IMR-90 (cell line): Measurements from ENCODE around the gene FBXL7. TPM values are rescaled to one million over a fixed set of nuclear protein-coding genes. Genes with fewer than 3 reads are reported as not detected.

Experiments used
- ATAC-seq: fragments of 200-7000 bp; cut with Tn5 transposase; 2 replicates; pipeline ENCODE4 v1.9.1; 2020; ENCODE audit warnings: low read depth, mild to moderate bottlenecking, moderate library complexity
- BruUV-seq: library from RNA; stranded (reverse); fragments of 400-500 nt; replicated peaks from 2 replicates; lab custom pipeline; 2021; lab: Mats Ljungman, UMichigan
- CTCF ChIA-PET: fragments of 300-600 bp; formaldehyde crosslinking; extraction: SDS; loops from one replicate; lab custom pipeline; 2021; ENCODE audit warnings: antibody characterized with exemption; lab: Yijun Ruan, JAX
- POLR2A ChIA-PET: fragments of 300-600 bp; sonication (Branson Sonifier 250); formaldehyde crosslinking; loops from one replicate; lab custom pipeline; 2022; ENCODE audit warnings: antibody characterized with exemption; ENCODE audit not compliant: unreplicated experiment; lab: Charles Lee
- DNase-seq: peaks from one replicate; pipeline ENCODE4 v3.0.0; 2013
- H2AFZ ChIP-seq: replicated peaks from 2 replicates; pipeline ENCODE3; 2013; ENCODE audit warnings: low read length, mild to moderate bottlenecking; ENCODE audit not compliant: poor library complexity
- H2AK5ac ChIP-seq: 2 replicates; pipeline ENCODE4 v1.6.1; 2013; ENCODE audit warnings: low read depth, low read length, inconsistent platforms
- H2AK9ac ChIP-seq: replicated peaks from 2 replicates; pipeline ENCODE3; 2013; ENCODE audit warnings: mild to moderate bottlenecking, low read depth, low read length, moderate library complexity; ENCODE audit not compliant: poor library complexity
- H2BK120ac ChIP-seq: 2 replicates; pipeline ENCODE4 v1.6.1; 2013; ENCODE audit warnings: low read depth, low read length, inconsistent platforms
- H2BK15ac ChIP-seq: 3 replicates; pipeline ENCODE4 v1.6.1; 2013; ENCODE audit warnings: low read depth, low read length, inconsistent platforms
- H2BK20ac ChIP-seq: 2 replicates; pipeline ENCODE4 v1.6.1; 2013; ENCODE audit warnings: low read depth, mild to moderate bottlenecking, inconsistent platforms, low read length, moderate library complexity
- H2BK5ac ChIP-seq: 2 replicates; pipeline ENCODE4 v1.6.1; 2013; ENCODE audit warnings: mild to moderate bottlenecking, low read depth, low read length, inconsistent platforms; ENCODE audit not compliant: poor library complexity, severe bottlenecking
- H3K14ac ChIP-seq: replicated peaks from 2 replicates; pipeline ENCODE4 v1.6.1; 2013; ENCODE audit warnings: low read depth, low read length, inconsistent platforms
- H3K18ac ChIP-seq: 2 replicates; pipeline ENCODE4 v1.6.1; 2013; ENCODE audit warnings: low read depth, low read length, control low read depth
- H3K23ac ChIP-seq: 2 replicates; pipeline ENCODE4 v1.6.1; 2013; ENCODE audit warnings: low read depth, low read length, inconsistent platforms
- H3K27ac ChIP-seq: 2 replicates; pipeline ENCODE4 v1.5.1; 2013; ENCODE audit warnings: mild to moderate bottlenecking, control low read depth, low read length; ENCODE audit not compliant: insufficient read depth
- H3K27me3 ChIP-seq: 2 replicates; pipeline ENCODE4 v1.6.1; 2013; ENCODE audit warnings: low read length; ENCODE audit not compliant: control insufficient read depth, insufficient read depth
- H3K36me3 ChIP-seq: 2 replicates; pipeline ENCODE4 v1.6.1; 2013; ENCODE audit warnings: low read length, mixed read lengths; ENCODE audit not compliant: control insufficient read depth, insufficient read depth
- H3K4ac ChIP-seq: 2 replicates; pipeline ENCODE4 v1.6.1; 2013; ENCODE audit warnings: low read depth, low read length, inconsistent platforms
- H3K4me1 ChIP-seq: 2 replicates; pipeline ENCODE4 v1.6.1; 2013; ENCODE audit warnings: low read length, mixed read lengths; ENCODE audit not compliant: control insufficient read depth, insufficient read depth
- H3K4me2 ChIP-seq: 2 replicates; pipeline ENCODE4 v1.6.1; 2013; ENCODE audit warnings: low read depth, mild to moderate bottlenecking, control low read depth, low read length, moderate library complexity
- H3K4me3 ChIP-seq: 2 replicates; pipeline ENCODE4 v1.5.1; 2013; ENCODE audit warnings: low read depth, mild to moderate bottlenecking, control low read depth, low read length, moderate library complexity; ENCODE audit not compliant: insufficient read depth
- H3K56ac ChIP-seq: 2 replicates; pipeline ENCODE4 v1.6.1; 2013; ENCODE audit warnings: low read length, inconsistent platforms; ENCODE audit not compliant: insufficient read depth; ENCODE audit errors: extremely low read depth
- H3K79me1 ChIP-seq, 2 experiments: 2 replicates each; pipeline ENCODE4 v1.6.1; 2013; ENCODE audit warnings: low read length in 2 of 2, inconsistent platforms in 1 of 2, low read depth in 1 of 2
- H3K9ac ChIP-seq: 2 replicates; pipeline ENCODE4 v1.6.1; 2013; ENCODE audit warnings: low read depth, low read length, control low read depth
- H3K9me1 ChIP-seq: 2 replicates; pipeline ENCODE4 v1.6.1; 2013; ENCODE audit warnings: low read length, inconsistent platforms; ENCODE audit not compliant: insufficient read depth
- H3K9me3 ChIP-seq: 2 replicates; pipeline ENCODE4 v1.6.1; 2013; ENCODE audit warnings: low read length; ENCODE audit not compliant: control insufficient read depth, insufficient read depth
- H4K20me1 ChIP-seq: 2 replicates; pipeline ENCODE4 v1.6.1; 2013; ENCODE audit warnings: low read length, inconsistent platforms; ENCODE audit not compliant: insufficient read depth
- H4K5ac ChIP-seq: 2 replicates; pipeline ENCODE4 v1.6.1; 2013; ENCODE audit warnings: mild to moderate bottlenecking, low read depth, low read length, control low read depth
- H4K8ac ChIP-seq, 2 experiments: 2 replicates each; pipeline ENCODE4 v1.6.1; 2013; ENCODE audit warnings: low read depth in 2 of 2, low read length in 2 of 2, control low read depth in 1 of 2, inconsistent platforms in 1 of 2
- H4K91ac ChIP-seq: 2 replicates; pipeline ENCODE4 v1.6.1; 2013; ENCODE audit warnings: low read depth, low read length, inconsistent platforms; ENCODE audit not compliant: insufficient read depth
- BHLHE40 ChIP-seq: fragments of 150-350 bp; IDR thresholded peaks from 2 replicates; pipeline ENCODE4 v1.6.1; 2016; ENCODE audit warnings: mild to moderate bottlenecking, low read depth, low read length
- CEBPB ChIP-seq: IDR thresholded peaks from 2 replicates; pipeline ENCODE4 v1.6.1; 2012; ENCODE audit warnings: low read depth, low read length, improper control_type of control experiment
- CHD1 ChIP-seq: IDR thresholded peaks from 2 replicates; pipeline ENCODE4 v1.6.1; 2012; ENCODE audit warnings: low read depth, low read length, improper control_type of control experiment
- CTCF ChIP-seq: conservative IDR thresholded peaks from 2 replicates; pipeline ENCODE4 v1.5.1; 2012; ENCODE audit warnings: mild to moderate bottlenecking, low read depth, low read length, improper control_type of control experiment
- ELK1 ChIP-seq: fragments of 150-350 bp; IDR thresholded peaks from 2 replicates; pipeline ENCODE4 v1.6.1; 2016; ENCODE audit warnings: low read depth, mild to moderate bottlenecking, low read length, moderate library complexity, borderline replicate concordance
- FOS ChIP-seq: fragments of 150-350 bp; IDR thresholded peaks from 2 replicates; pipeline ENCODE4 v1.6.1; 2016; ENCODE audit warnings: low read depth, low read length
- MAZ ChIP-seq: IDR thresholded peaks from 2 replicates; pipeline ENCODE4 v1.6.1; 2012; ENCODE audit warnings: low read depth, mild to moderate bottlenecking, low read length, improper control_type of control experiment, moderate library complexity, borderline replicate concordance
- MXI1 ChIP-seq: IDR thresholded peaks from 2 replicates; pipeline ENCODE4 v1.6.1; 2012; ENCODE audit warnings: low read depth, mild to moderate bottlenecking, low read length, moderate library complexity, borderline replicate concordance
- NFE2L2 ChIP-seq: fragments of 150-350 bp; IDR thresholded peaks from 2 replicates; pipeline ENCODE4 v1.6.1; 2016; ENCODE audit warnings: low read depth, mild to moderate bottlenecking, low read length
- POLR2A ChIP-seq: IDR thresholded peaks from 2 replicates; pipeline ENCODE4 v1.6.1; 2012; ENCODE audit warnings: mild to moderate bottlenecking, low read depth, low read length
- RAD21 ChIP-seq: IDR thresholded peaks from 2 replicates; pipeline ENCODE4 v1.6.1; 2012; ENCODE audit warnings: low read length, improper control_type of control experiment
- RCOR1 ChIP-seq: IDR thresholded peaks from 2 replicates; pipeline ENCODE4 v1.6.1; 2012; ENCODE audit warnings: mild to moderate bottlenecking, low read length, improper control_type of control experiment; ENCODE audit not compliant: insufficient replicate concordance
- RFX5 ChIP-seq: IDR thresholded peaks from 2 replicates; pipeline ENCODE4 v1.8.0; 2012; ENCODE audit warnings: low read depth, mild to moderate bottlenecking, low read length, moderate library complexity
- SMC3 ChIP-seq: fragments of 150-350 bp; IDR thresholded peaks from 2 replicates; pipeline ENCODE4 v1.6.1; 2016; ENCODE audit warnings: low read depth, mild to moderate bottlenecking, antibody characterized with exemption, low read length, moderate library complexity
- USF2 ChIP-seq: fragments of 150-350 bp; IDR thresholded peaks from 2 replicates; pipeline ENCODE4 v1.6.1; 2017; ENCODE audit warnings: mild to moderate bottlenecking, antibody characterized with exemption, low read length, low read depth
- WGBS, 2 experiments: methylation state at CpG; one replicate each; pipeline versions ENCODE4 v1.1.5 to v1.1.7; 2013; ENCODE audit warnings: missing lambda C conversion rate in 2 of 2; ENCODE audit not compliant: insufficient read length in 1 of 2; ENCODE audit errors: extremely low coverage in 2 of 2; 5-methylcytosine and 5-hydroxymethylcytosine counted together
- dilution Hi-C: fragments of 300-500 bp; cut with HindIII; formaldehyde crosslinking; loops from one replicate; pipeline ENCODE4 v1.14.3; 2018; ENCODE audit warnings: low sequenced_read_pairs; ENCODE audit not compliant: unreplicated experiment
- in situ Hi-C: fragments of 300-500 bp; cut with MboI; formaldehyde crosslinking; loops from 3 replicates; pipeline ENCODE4 v1.14.3; 2019; ENCODE audit warnings: low sequenced_read_pairs, inconsistent platforms, mixed read lengths
- intact Hi-C: fragments of 100-400 bp; cut with micrococcal nuclease; formaldehyde crosslinking; loops from 2 replicates; pipeline ENCODE4 v1.10.0; 2022
- polyA plus RNA-seq, 3 experiments: library from polyadenylated mRNA; depleted of rRNA; stranded (reverse); fragments of >200 nt; gene quantifications; 2 replicates each; pipeline ENCODE4 v1.2.3, GENCODE V29; 2012; ENCODE audit warnings: low replicate concordance in 1 of 3
- total RNA-seq: library from RNA; depleted of rRNA; stranded (reverse); fragments of >200 nt; gene quantifications from 2 replicates; pipeline ENCODE4 v1.2.3, GENCODE V29; 2012

The FBXL7 gene
- total and polyA plus RNA-seq, 2 of the 4 experiments (the other 2 are of a cell fraction) = 4.1 to 10.2 TPM

- CTCF ChIA-PET = no interaction called here
- Histone ChIP-seq H3K18ac (no peak overlapping the region), H3K56ac (no peak overlapping the region), H2BK120ac (no peak overlapping the region), H3K4me2 (no peak overlapping the region), H4K20me1 (no peaks in the 10 kb centered on the region; the same call in 1 of the 2 replicates), H3K14ac (no peak overlapping the region), H2BK20ac (no peak overlapping the region), H3K4me1 (peaks cover 6% of the 10 kb centered on the region; the same call in 1 of the 2 replicates), H3K79me1 (peaks cover 16 to 22% of the 10 kb centered on the region in 2 experiments; a peak in 2 of 4 replicates), H2BK15ac (no peak overlapping the region), H2AK5ac (no peak overlapping the region), H3K9ac (no peak overlapping the region), H2AFZ (no peak overlapping the region), H3K9me3 (no peaks in the 10 kb centered on the region), H3K23ac (no peak overlapping the region), H3K27ac (no peak overlapping the region), H3K4ac (no peak overlapping the region), H4K91ac (no peak overlapping the region), H4K8ac (no peak overlapping the region), H3K36me3 (no peaks in the 10 kb centered on the region), H2AK9ac (no peak overlapping the region), H3K27me3 (no peaks in the 10 kb centered on the region), H4K5ac (no peak overlapping the region), H3K9me1 (no peaks in the 10 kb centered on the region), H3K4me3 (no peak overlapping the region), H2BK5ac (no peak overlapping the region)
- dilution Hi-C loops = no loop called here
- POLR2A ChIA-PET = no interaction called here
- intact Hi-C loops = no loop called here
- in situ Hi-C loops = no loop called here
- no TSS peak for BruUV-seq
- WGBS, 2 experiments = 60% methylated on average over 1 of the region's 4 CpGs; no CpG with 5 or more reads in 1 of the 2 experiments
- TF ChIP-seq CHD1 (no peak), CEBPB (no peak), RAD21 (no peak), RCOR1 (no peak), FOS (no peak), MAZ (no peak), POLR2A (no peak), RFX5 (no peak), SMC3 (no peak), CTCF (no peak), NFE2L2 (no peak), ELK1 (no peak), MXI1 (no peak), BHLHE40 (no peak), USF2 (no peak)
- DNase-seq (peak; percentile 54), ATAC-seq (peak; percentile 53)
Observed at GRCh38 chr5:15550502-15551112, 50.6 kb downstream of the FBXL7 start.
